Activated CD4-positive, CD25-positive, alpha-beta regulatory T cell (primary cell): ENCODE results near the gene CORO1C.

Experiments
- DNase-seq, 4 experiments: peaks; one replicate each; lab custom pipeline; 2025; lab: John Stamatoyannopoulos, UW

Gene CORO1C

DNA sequence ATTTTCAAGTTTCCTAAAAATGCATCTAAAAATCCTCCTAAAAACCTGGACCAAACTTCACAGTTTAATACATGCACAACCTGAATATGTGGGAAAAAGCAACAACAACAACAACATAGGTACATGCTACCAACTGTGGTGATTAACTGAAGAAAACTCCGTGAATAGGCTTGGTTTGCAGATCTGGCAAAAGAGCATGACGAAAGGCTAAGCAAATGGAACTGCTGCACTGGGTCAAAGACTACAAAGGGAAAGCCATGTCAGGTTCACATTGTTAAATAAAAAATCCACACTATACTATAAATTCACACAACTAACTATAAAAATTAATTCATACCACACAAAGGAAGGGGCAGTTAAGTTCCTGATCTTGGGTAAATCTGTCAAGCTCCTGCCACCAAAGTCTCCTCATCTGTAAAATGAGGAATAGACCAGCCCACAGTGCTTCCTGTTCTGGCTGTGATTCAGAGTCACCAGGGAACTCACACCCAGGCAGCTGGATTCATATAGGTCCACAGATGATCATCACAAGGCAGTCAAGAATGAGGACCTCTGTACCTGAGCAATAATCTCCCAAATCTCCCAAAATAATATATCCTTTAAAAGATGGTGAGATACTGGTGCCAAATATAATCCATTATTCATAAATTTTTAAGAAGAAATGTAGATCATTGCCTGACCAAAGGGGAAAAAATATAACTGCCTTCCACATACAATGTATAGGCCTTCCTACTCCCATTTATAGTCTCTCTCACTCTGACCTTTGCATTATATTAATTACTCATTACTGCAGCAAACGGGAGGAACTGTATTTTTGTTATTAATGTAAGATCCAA is 7.0 kb downstream of the CORO1C start:
- DNase-seq, result no peak

- no peak for DNase-seq
These were observed 8.1 kb downstream of the CORO1C start for GRCh38 chr12:108722992-108723766.

DNA sequence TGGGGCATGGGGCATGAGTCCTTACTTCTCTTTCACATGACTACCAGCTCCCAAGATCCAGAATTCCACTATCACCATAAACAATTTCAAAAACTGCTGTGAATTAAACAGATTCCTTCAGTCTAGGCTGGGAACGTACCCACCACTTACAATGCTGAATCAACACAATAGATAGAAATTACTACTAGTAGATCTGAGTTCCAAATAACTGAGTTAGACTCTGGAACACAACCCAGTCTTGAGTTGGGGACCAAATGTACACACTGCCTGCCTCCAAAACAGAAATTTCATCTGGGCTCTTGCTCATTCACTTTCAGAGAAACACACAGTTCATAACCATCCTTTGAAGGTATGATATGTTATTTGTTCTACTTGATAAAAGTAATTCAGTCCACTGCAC is 8.9 kb downstream of the CORO1C start:
- DNase-seq, result no peak

GRCh38 chr12:108721824-108722223 is 9.5 kb downstream of the CORO1C start:
- no peak for DNase-seq

- DNase-seq, result no peak
These were observed 10.4 kb downstream of the CORO1C start for GRCh38 chr12:108720757-108721514.

DNA sequence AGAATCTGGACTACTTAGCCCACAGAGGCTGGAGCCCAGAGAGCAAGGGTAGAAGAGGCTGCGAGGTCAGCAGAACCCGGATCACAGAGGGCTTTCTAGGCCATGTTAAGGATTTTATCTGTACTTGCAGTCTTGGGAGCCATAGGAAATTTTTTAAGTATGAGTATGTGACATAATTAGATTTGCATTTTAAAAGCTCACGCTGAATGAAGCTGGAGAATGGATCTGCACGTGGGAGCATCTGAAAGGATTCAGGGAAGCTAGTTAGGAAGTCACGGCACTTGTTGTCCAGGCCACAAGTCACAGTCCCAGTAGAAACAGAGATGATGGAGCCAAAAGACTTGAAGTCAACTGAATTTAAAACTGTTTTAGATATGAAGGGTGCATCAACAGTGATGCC is 14.1 kb downstream of the CORO1C start:
- DNase-seq, result no peak

- DNase-seq, result no peak
These were observed 16.5 kb downstream of the CORO1C start for GRCh38 chr12:108714866-108715265.

DNA sequence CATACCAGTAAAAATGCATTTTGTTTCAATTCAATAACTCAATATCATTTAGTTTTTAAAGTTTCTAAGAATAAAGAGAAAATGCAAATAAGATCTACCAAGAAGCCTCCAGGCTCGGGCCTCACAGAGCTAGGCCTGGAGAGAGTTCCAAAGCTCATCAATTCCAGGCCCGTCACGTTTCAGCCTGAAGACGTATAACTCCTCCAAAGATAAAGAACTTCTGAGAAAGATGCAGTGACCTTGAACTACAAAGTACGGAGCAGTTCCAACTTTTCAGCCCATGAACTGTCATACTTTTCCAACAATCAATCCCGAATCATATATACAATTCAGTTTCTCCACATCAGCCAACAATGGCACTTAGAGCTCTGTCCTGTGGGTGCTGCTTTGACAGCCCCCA is 17.8 kb downstream of the CORO1C start:
- no peak for DNase-seq

- DNase-seq, result no peak
These were observed 18.5 kb downstream of the CORO1C start for GRCh38 chr12:108712925-108713203.

DNA sequence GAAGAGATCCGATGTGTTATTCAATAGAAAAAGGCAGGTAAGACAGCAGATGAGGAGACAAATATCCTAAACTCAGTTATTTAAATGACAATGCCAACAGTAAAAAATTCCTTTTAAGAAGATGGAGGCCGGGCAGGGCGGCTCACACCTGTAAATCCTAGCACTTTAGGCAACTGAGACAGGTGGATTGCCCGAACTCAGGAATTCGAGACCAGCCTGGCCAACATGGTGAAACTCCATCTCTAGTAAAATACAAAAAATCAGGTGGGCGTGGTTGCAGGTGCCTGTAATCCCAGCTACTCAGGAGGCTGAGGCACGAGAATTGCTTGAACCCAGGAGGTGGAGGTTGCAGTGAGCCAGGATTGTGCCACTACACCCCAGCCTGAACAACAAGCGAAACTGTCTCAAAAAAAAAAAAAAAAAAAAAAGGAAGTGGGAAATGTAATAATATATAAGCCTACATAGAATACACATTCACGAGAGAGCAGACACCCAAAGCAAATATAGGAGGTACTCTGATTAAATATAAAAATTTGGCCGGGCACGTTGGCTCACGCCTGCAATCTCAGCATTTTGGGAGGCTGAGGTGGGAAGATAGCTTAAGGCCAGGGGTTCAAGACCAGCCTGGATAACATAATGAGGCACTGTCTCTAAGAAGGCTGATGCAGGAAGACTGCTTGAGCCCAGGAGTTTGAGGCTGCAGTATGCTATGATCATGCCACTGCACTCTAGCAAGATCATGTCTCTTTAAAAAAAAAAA is 19.0 kb downstream of the CORO1C start:
- no peak for DNase-seq

DNA sequence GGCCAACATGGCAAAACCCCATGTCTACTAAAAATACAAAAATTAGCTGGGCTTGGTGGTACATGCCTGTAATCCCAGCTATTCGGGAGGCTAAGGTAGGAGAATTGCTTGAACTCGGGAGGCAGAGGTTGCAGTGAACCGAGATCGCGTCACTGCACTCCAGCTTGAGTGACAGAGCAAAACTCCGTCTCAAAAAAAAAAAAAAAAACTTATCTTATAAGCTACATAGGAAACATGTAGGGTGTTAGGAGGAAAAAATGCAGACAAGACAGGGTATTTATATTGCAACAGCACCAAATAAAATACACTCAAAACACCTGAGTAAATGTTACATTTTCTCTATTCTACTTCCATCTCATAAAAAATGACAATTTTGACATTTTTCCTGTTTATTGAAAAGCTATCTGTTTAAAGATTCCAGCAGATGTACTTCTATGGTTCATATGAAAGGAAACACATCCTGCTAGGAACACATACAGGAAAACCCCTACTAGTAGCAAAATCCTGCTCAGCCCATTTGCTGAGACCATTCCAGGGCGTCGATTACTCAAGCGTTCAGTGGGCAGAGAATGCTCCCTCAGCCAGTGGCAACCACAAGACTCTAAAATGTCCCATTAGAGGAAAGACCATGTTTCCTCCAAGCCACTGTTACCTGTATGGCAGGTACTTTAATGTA is 19.7 kb downstream of the CORO1C start:
- DNase-seq, result no peak

DNA sequence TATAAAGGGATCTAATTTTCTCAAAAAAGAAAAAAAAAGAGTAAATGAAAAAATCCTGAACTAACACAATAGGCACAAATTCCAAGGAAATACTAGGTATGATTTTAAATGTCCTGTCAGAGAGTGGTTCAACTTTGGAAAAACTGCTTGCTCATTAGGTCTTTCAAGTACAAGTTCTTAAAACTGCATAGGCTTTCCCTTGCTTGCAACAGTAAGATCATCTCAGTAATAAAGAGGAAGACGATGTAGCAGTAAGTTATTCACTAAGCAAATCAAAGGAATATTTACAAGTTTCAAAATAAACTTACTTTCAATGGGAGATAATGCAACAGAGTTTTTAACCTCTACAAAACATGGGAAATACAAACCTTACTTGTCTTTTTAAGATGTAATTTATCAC is 21.6 kb downstream of the CORO1C start:
- DNase-seq, result no peak

GRCh38 chr12:108704527-108704926 is 26.8 kb downstream of the CORO1C start:
- DNase-seq, result no peak

DNA sequence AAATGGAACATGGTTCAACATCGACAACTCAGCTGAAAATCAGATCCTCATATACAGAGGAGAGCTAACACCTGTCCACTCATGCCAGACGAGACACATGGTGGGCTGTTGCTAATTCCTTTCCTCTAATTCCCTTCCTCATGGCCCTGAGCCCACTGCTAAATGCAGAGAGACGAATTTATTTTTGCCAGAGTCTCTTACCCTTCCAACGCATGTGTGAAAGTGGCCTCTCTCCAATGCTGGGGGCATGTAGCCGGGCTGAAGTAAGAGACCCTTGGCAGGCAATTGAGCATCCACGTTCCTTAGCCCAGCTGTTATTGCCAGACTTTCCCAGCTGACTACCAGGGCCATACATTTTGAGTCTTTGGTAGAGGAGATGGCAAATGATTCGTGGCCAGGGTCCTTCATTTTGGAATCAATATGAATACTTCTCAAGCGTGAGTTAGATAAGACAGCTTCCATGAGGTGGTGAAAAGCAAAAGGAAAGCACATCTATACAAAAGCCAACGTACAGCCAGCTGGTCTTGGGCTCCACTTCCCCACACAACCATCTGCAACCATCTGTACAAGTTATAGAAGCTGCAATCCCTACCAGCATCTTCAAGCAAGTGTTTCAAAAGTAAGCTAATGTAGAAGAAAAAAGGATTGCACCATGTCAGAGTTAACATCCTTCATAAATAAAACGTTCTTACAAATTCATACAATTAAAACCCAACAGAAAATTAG is 28.6 kb downstream of the CORO1C start:
- no peak for DNase-seq

DNA sequence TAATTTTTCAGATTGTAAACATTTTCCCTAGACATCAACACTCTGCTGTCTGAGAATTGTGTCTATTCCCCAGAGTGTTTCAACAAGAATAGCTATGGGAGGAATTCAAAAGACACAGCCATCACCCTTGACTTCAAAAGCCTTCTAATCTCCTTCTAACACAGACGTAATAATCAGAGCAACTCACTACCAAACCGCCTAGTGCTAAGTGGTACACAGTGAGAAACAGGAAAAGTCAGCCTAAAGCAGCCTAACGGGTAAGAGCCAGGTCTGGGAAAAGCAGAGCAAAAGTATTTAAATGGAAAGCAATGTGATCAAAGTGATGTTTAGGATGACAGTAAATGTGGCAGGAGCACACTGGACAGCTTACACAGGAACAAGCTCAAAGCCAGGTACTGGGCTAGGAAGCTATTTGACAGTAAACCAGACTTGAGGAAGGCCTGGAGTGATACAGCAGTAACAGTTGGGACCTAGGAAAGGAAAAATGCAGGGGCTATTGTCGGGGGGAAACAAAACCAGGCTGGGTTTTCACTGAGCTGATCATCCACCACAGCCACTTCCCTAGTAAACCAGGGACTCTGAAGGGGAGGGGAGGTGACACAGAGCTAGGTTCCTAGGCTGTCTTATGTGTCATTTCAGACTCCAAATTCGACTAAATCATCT is 29.4 kb downstream of the CORO1C start:
- DNase-seq, result no peak

- no peak for DNase-seq
These were observed 30.3 kb downstream of the CORO1C start for GRCh38 chr12:108700833-108701541.

GRCh38 chr12:108699955-108700563 is 31.3 kb downstream of the CORO1C start:
- no peak for DNase-seq

- DNase-seq, result no peak
These were observed 33.4 kb downstream of the CORO1C start for GRCh38 chr12:108697905-108698304.

DNA sequence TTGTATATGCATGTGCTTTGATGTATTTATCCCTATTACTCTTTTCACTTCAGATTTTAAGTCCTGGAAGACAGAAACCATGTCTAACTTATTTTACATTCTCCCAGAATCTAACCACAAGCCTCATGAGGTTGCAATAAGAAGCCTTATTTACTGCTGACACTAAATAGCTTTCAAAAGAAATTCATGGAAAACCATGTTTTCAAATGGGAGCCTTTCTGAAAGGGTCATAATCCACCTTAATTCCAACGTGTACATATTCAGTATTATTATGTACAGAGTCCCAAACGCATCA is 34.4 kb downstream of the CORO1C start:
- no peak for DNase-seq
